Osteoblast (primary cell): ENCODE measurements around the gene KRTAP5-3. TPM values are rescaled to one million over a fixed set of nuclear protein-coding genes. Genes with fewer than 3 reads are reported as not detected.
"Not testable (repeated sequence)": the region's sequence is repeated elsewhere in the genome, so short reads cannot be mapped to it uniquely, and the experiment has no call there.

Experiments
- DNase-seq: peaks from one replicate; pipeline ENCODE4 v3.0.0; 2011; ENCODE audit warnings: low spot score, mixed read lengths; ENCODE audit not compliant: insufficient read length; ENCODE audit errors: missing footprints
- H2AFZ ChIP-seq: 2 replicates; pipeline ENCODE4 v1.6.0; 2011; ENCODE audit warnings: mild to moderate bottlenecking, low read length
- H3K27ac ChIP-seq: 2 replicates; pipeline ENCODE4 v1.5.1; 2011; ENCODE audit warnings: mild to moderate bottlenecking, low read depth, low read length, moderate library complexity
- H3K27me3 ChIP-seq: 2 replicates; pipeline ENCODE4 v1.6.0; 2012; ENCODE audit warnings: mild to moderate bottlenecking, control low read depth, inconsistent platforms, low read length, moderate library complexity; ENCODE audit not compliant: insufficient read depth
- H3K36me3 ChIP-seq: 2 replicates; pipeline ENCODE4 v1.5.1; 2011; ENCODE audit warnings: mild to moderate bottlenecking, low read length, control low read depth, moderate library complexity; ENCODE audit not compliant: insufficient read depth
- H3K4me1 ChIP-seq: 2 replicates; pipeline ENCODE4 v1.5.1; 2011; ENCODE audit warnings: mild to moderate bottlenecking, low read length, control low read depth, moderate library complexity; ENCODE audit not compliant: insufficient read depth
- H3K4me2 ChIP-seq: 2 replicates; pipeline ENCODE4 v1.6.0; 2011; ENCODE audit warnings: mild to moderate bottlenecking, low read length; ENCODE audit not compliant: insufficient read depth
- H3K4me3 ChIP-seq: fragments of 200-600 bp; sonication (generic); 3 replicates; pipeline ENCODE4 v1.5.1; 2012; ENCODE audit warnings: mild to moderate bottlenecking, low read length, inconsistent platforms; ENCODE audit not compliant: insufficient read depth
- H3K79me2 ChIP-seq: 2 replicates; pipeline ENCODE4 v1.6.0; 2012; ENCODE audit warnings: mild to moderate bottlenecking, low read length, control low read depth, inconsistent platforms; ENCODE audit not compliant: insufficient read depth
- H3K9me3 ChIP-seq: 2 replicates; pipeline ENCODE4 v1.5.1; 2011; ENCODE audit warnings: low read depth, low read length, control low read depth
- H4K20me1 ChIP-seq: 2 replicates; pipeline ENCODE4 v1.6.0; 2012; ENCODE audit warnings: mild to moderate bottlenecking, low read length, control low read depth; ENCODE audit not compliant: insufficient read depth
- CTCF ChIP-seq: IDR thresholded peaks from 2 replicates; pipeline ENCODE4 v1.5.1; 2011; ENCODE audit warnings: mild to moderate bottlenecking, low read depth, low read length, moderate library complexity; ENCODE audit errors: extremely low read depth
- total RNA-seq: library from RNA; depleted of rRNA; stranded (reverse); fragments of >200 nt; gene quantifications from 2 replicates; pipeline ENCODE4 v1.2.3, GENCODE V29; 2012

Gene KRTAP5-3
- total RNA-seq, 1 donor = not detected

GRCh38 chr11:1598816-1599215 is 9.4 kb downstream of the KRTAP5-3 start:
- Histone ChIP-seq H3K4me1 (no peaks in the 10 kb centered on the region), H3K36me3 (no peaks in the 10 kb centered on the region), H3K27ac (no peak overlapping the region), H3K4me2 (no peak overlapping the region), H4K20me1 (no peaks in the 10 kb centered on the region), H3K27me3 (peaks cover 36% of the 10 kb centered on the region), H3K4me3 (no peak overlapping the region), H3K79me2 (no peaks in the 10 kb centered on the region), H2AFZ (no peak overlapping the region), H3K9me3 (no peaks in the 10 kb centered on the region)
- TF ChIP-seq CTCF = no peak
- DNase-seq = no peak

- not testable (repeated sequence) for H3K27ac ChIP-seq, DNase-seq, H2AFZ ChIP-seq, H4K20me1 ChIP-seq, H3K36me3 ChIP-seq, H3K9me3 ChIP-seq, H3K4me1 ChIP-seq, H3K4me3 ChIP-seq, H3K79me2 ChIP-seq, H3K4me2 ChIP-seq
- H3K27me3 ChIP-seq = peaks cover 40% of the 10 kb centered on the region
Measured at GRCh38 chr11:1598406-1598805, 9.9 kb downstream of the KRTAP5-3 start.

GRCh38 chr11:1597994-1598380 is 10.3 kb downstream of the KRTAP5-3 start, which contains the start of gene KRTAP5-2:
Gene KRTAP5-2, minus strand, starts transcription at chr11:1598294. Its CDS starts 44 bp downstream, at chr11:1598250.
- no peaks in the 10 kb centered on the region for H3K36me3 ChIP-seq
- peaks cover 43% of the 10 kb centered on the region for H3K27me3 ChIP-seq
- TF ChIP-seq CTCF = no peak

GRCh38 chr11:1597331-1597993 is 10.8 kb downstream of the KRTAP5-3 start:
- no peak overlapping the region for H2AFZ ChIP-seq
- H3K79me2 ChIP-seq = no peaks in the 10 kb centered on the region
- no peaks in the 10 kb centered on the region for H3K9me3 ChIP-seq
- H3K27me3 ChIP-seq = peaks cover 44% of the 10 kb centered on the region
- TF ChIP-seq CTCF = no peak
- H3K27ac ChIP-seq = no peak overlapping the region
- no peaks in the 10 kb centered on the region for H3K36me3 ChIP-seq
- H4K20me1 ChIP-seq = no peaks in the 10 kb centered on the region
- H3K4me3 ChIP-seq = no peak overlapping the region
- no peak overlapping the region for H3K4me2 ChIP-seq
- no peak for DNase-seq
- no peaks in the 10 kb centered on the region for H3K4me1 ChIP-seq

More at GRCh38 chr11:1597994-1598380, 10.3 kb downstream of the KRTAP5-3 start, which contains the start of gene KRTAP5-2:
- Histone ChIP-seq H3K4me2 (no peak within 1 kb of the TSS), H2AFZ (no peak within 1 kb of the TSS), H3K27ac (no peak within 1 kb of the TSS), H3K9me3 (no peaks in the 10 kb centered on the region), H3K4me1 (no peaks in the 10 kb centered on the region), H3K4me3 (no peak within 1 kb of the TSS), H4K20me1 (no peaks in the 10 kb centered on the region), H3K79me2 (no peaks in the 10 kb centered on the region)
- no peak for DNase-seq

GRCh38 chr11:1596576-1597121 is 11.6 kb downstream of the KRTAP5-3 start:
- DNase-seq, H4K20me1 ChIP-seq, H2AFZ ChIP-seq, H3K36me3 ChIP-seq, H3K79me2 ChIP-seq, H3K9me3 ChIP-seq, H3K4me1 ChIP-seq, H3K27ac ChIP-seq, H3K4me2 ChIP-seq, H3K4me3 ChIP-seq: not testable (repeated sequence)
- peaks cover 45% of the 10 kb centered on the region for H3K27me3 ChIP-seq

- not testable (repeated sequence) for H3K4me2 ChIP-seq, DNase-seq, H3K79me2 ChIP-seq, H3K4me1 ChIP-seq, H4K20me1 ChIP-seq, H3K27ac ChIP-seq, H3K36me3 ChIP-seq, H3K9me3 ChIP-seq, H3K4me3 ChIP-seq, H2AFZ ChIP-seq
- peaks cover 43% of the 10 kb centered on the region for H3K27me3 ChIP-seq
Measured at GRCh38 chr11:1595994-1596575, 12.2 kb downstream of the KRTAP5-3 start.
